Spleen (tissue), 7 donors: Measurements from ENCODE around the gene PTPRN.

Source experiments
- CTCF ChIP-seq, 11 experiments: fragments of 200-600 bp in 7 of 11; fragments of 450-650 bp in 4 of 11; sonication (generic) in 4 of 11; IDR thresholded peaks in 8 of 11; conservative IDR thresholded peaks in 3 of 11; 1 replicate in 7 of 11; 2 replicates in 4 of 11; pipeline versions ENCODE4 v1.4.0 to v1.8.0; 2016 to 2021; ENCODE audit warnings: antibody characterized with exemption in 11 of 11, inconsistent platforms in 4 of 11, mild to moderate bottlenecking in 1 of 11
- POLR2A ChIP-seq, 3 donors: fragments of 450-650 bp; IDR thresholded peaks; one replicate each; pipeline ENCODE4 v1.5.1; 2017; ENCODE audit warnings: antibody characterized with exemption in 3 of 3, mild to moderate bottlenecking in 1 of 3
- POLR2AphosphoS5 ChIP-seq, 3 donors: sonication (generic); formaldehyde crosslinking; IDR thresholded peaks; one replicate each; pipeline ENCODE4 v1.5.1; 2017; ENCODE audit warnings: antibody characterized with exemption in 3 of 3
- donor health status: DM: no; HTN: no; CAD: no; lungs with moderate emphysema.
- donor health status: DM: no; HTN: no; CAD: no.
- donor health status: DM: no; HTN: no; CAD: no.

- TF ChIP-seq CTCF (IDR thresholded peaks at IDR 0.05 in 8 of 11, conservative IDR thresholded peaks at IDR 0.05 in 3 of 11): no peak
- no peak for TF ChIP-seq POLR2AphosphoS5 (IDR thresholded peaks at IDR 0.05)
- TF ChIP-seq POLR2A (IDR thresholded peaks at IDR 0.05): no peak
Observed at GRCh38 chr2:219344751-219345430, 35.7 kb upstream of the PTPRN start.
